ENCODE data around the gene FBXW11. TPM values are rescaled to one million over a fixed set of nuclear protein-coding genes. Genes with fewer than 3 reads are reported as not detected.
A peak's percentile ranks its signal among the peaks of the same experiment; 100 is the strongest.

FBXW11 gene
- total RNA-seq, 3 donors from 2014 or later: 60.3 to 81.5 (median 64.0) TPM

- no peak overlapping the region for H3K27ac ChIP-seq
These were observed 3.5 kb downstream of the FBXW11 start for GRCh38 chr5:172002840-172003512.

DNA sequence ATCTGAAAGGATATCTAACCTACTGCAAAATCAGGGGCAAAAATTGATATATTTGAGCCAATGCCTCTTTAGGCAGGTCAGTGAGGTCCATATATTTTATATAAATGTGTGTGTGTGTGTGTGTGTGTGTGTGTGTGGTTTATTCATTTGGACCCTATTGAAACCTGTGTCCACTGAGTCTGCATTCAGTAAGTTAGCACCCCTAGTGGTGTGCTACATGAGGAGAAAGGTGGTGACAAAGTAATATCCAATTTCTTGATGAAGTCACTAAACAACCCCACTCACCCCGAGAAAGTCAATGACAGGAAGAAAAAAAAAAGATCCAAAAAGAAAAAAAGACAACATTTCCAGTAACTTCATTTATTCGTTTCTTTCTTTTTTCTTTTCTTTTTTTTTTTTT is 4.1 kb downstream of the FBXW11 start:
- no peak for DNase-seq (ENCODE audit: low spot score in 2 of 2)
- intact Hi-C loops (cut with DNase I; ENCODE audit: low total_unique reads): no loop called here
- no peaks in the 10 kb centered on the region for H3K9me3 ChIP-seq

More at GRCh38 chr5:172002840-172003512, 3.5 kb downstream of the FBXW11 start:
- Histone ChIP-seq H3K27me3 (no peaks in the 10 kb centered on the region), H3K9me3 (no peaks in the 10 kb centered on the region), H3K36me3 (no peaks in the 10 kb centered on the region), H3K4me1 (peaks cover 0 to 5% of the 10 kb centered on the region in 2 donors), H3K4me3 (no peak overlapping the region)
- TF ChIP-seq POLR2AphosphoS5 (IDR thresholded peaks at IDR 0.05): no peak
- no peak for TF ChIP-seq POLR2A (IDR thresholded peaks at IDR 0.05)
- TF ChIP-seq CTCF (IDR thresholded peaks at IDR 0.05): no peak
- no peak for DNase-seq (ENCODE audit: low spot score in 2 of 2)
- intact Hi-C loops (cut with DNase I; ENCODE audit: low total_unique reads): no loop called here

GRCh38 chr5:171999877-172000276 is 6.6 kb downstream of the FBXW11 start:
- H3K4me3 ChIP-seq: no peak overlapping the region
- no peaks in the 10 kb centered on the region for H3K27me3 ChIP-seq
- DNase-seq (ENCODE audit: low spot score in 2 of 2): no peak
- H3K4me1 ChIP-seq: peaks cover 0 to 5% of the 10 kb centered on the region in 2 donors
- intact Hi-C loops (cut with DNase I; ENCODE audit: low total_unique reads): no loop called here
- peak overlapping the region in 1 of 2 donors; percentile 46 for H3K27ac ChIP-seq
- no peaks in the 10 kb centered on the region for H3K36me3 ChIP-seq
- TF ChIP-seq CTCF (IDR thresholded peaks at IDR 0.05): no peak
- TF ChIP-seq POLR2AphosphoS5 (IDR thresholded peaks at IDR 0.05): no peak
- no peak for TF ChIP-seq POLR2A (IDR thresholded peaks at IDR 0.05)
- no peaks in the 10 kb centered on the region for H3K9me3 ChIP-seq

More for the DNA sequence above, 4.1 kb downstream of the FBXW11 start:
- no peaks in the 10 kb centered on the region for H3K36me3 ChIP-seq
- no peaks in the 10 kb centered on the region for H3K27me3 ChIP-seq
- H3K4me1 ChIP-seq: peaks cover 0 to 5% of the 10 kb centered on the region in 2 donors
- no peak for TF ChIP-seq POLR2AphosphoS5 (IDR thresholded peaks at IDR 0.05)
- H3K27ac ChIP-seq: no peak overlapping the region
- H3K4me3 ChIP-seq: no peak overlapping the region

DNA sequence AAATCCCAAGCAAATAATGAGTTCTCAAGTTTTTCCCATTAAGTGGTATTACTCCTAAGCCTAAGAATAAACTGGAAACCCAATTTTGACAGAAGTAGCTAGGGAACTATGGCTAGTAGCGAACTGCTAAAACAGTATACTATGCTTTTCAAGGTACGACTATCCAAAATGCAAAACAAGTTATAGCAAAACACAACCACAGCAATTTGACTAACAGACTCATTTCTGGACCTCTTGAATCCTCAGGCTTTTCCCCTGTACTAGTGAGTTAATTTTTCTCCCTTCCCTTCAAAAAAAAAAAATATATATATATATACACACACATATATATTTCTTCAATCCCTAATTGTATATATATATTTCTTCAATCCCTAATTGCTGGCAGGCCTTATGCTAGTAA is 7.3 kb downstream of the FBXW11 start:
- TF ChIP-seq POLR2AphosphoS5 (IDR thresholded peaks at IDR 0.05) (no peak), POLR2A (IDR thresholded peaks at IDR 0.05) (no peak), CTCF (IDR thresholded peaks at IDR 0.05) (no peak)
- intact Hi-C loops (cut with DNase I; ENCODE audit: low total_unique reads): no loop called here
- no peak overlapping the region for H3K27ac ChIP-seq
- H3K9me3 ChIP-seq: no peaks in the 10 kb centered on the region
- DNase-seq (ENCODE audit: low spot score in 2 of 2): no peak
- H3K36me3 ChIP-seq: no peaks in the 10 kb centered on the region
- no peak overlapping the region for H3K4me3 ChIP-seq
- H3K27me3 ChIP-seq: no peaks in the 10 kb centered on the region
- peaks cover 0 to 5% of the 10 kb centered on the region in 2 donors for H3K4me1 ChIP-seq

GRCh38 chr5:171997011-171997410 is 9.4 kb downstream of the FBXW11 start:
- Histone ChIP-seq H3K36me3 (no peaks in the 10 kb centered on the region), H3K27me3 (no peaks in the 10 kb centered on the region), H3K9me3 (no peaks in the 10 kb centered on the region), H3K4me3 (no peak overlapping the region), H3K27ac (no peak overlapping the region), H3K4me1 (peaks cover 0 to 11% of the 10 kb centered on the region in 2 donors)
- TF ChIP-seq CTCF (IDR thresholded peaks at IDR 0.05) (no peak), POLR2A (IDR thresholded peaks at IDR 0.05) (no peak), POLR2AphosphoS5 (IDR thresholded peaks at IDR 0.05) (no peak)
- no peak for DNase-seq (ENCODE audit: low spot score in 2 of 2)
- intact Hi-C loops (cut with DNase I; ENCODE audit: low total_unique reads): no loop called here
